ENCODE results near the gene USP25.

USP25 gene

DNA sequence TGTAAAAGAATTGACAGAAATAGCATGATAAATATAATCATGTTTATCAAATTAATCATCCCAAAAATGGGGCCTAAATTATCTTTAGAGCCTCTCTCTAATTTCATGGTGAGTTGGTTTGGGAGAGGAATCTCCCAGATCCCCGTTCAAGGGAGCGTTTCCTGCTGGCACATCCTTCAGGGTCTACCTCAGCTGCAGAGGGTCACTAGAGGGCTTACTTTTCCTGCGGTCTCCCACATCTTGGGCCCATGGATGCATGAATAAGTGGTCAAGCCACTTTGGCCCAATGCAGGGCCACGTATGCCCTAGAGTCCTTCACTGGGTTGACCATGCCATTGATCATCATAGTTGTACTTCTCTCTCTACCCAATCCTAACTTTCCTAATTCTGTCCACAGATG is 164.1 kb downstream of the USP25 start:
- no peak for DNase-seq (ENCODE audit: extremely low spot score)
- ChIA-PET POLR2A (no interaction called here), CTCF (no interaction called here)
- TF ChIP-seq, protein P1, sequence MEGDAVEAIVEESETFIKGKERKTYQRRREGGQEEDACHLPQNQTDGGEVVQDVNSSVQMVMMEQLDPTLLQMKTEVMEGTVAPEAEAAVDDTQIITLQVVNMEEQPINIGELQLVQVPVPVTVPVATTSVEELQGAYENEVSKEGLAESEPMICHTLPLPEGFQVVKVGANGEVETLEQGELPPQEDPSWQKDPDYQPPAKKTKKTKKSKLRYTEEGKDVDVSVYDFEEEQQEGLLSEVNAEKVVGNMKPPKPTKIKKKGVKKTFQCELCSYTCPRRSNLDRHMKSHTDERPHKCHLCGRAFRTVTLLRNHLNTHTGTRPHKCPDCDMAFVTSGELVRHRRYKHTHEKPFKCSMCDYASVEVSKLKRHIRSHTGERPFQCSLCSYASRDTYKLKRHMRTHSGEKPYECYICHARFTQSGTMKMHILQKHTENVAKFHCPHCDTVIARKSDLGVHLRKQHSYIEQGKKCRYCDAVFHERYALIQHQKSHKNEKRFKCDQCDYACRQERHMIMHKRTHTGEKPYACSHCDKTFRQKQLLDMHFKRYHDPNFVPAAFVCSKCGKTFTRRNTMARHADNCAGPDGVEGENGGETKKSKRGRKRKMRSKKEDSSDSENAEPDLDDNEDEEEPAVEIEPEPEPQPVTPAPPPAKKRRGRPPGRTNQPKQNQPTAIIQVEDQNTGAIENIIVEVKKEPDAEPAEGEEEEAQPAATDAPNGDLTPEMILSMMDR (IDR thresholded peaks at IDR 0.05; ENCODE audit: control extremely low read depth, extremely low read depth, low read depth, missing control alignments), result no peak

DNA sequence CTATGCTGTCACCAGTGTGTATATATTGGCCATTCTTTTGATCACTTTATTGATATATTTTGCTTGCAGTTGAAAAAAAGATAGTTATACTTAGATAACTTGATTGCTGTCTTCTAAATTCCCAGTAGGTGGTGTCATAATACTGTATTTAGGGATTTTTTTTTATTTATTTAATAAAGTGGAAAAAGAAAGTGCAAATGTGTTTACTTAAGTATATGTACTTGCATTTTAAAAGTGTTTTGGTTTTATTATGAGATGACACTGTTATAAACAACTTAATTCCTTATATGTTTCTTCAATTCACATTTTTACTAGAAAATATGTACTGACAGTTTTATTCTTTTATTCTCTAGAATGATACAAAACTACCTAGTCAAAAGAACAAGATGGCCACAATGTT is 164.8 kb downstream of the USP25 start:
- POLR2A ChIA-PET, result no interaction called here
- TF ChIP-seq, protein P1 (IDR thresholded peaks at IDR 0.05; ENCODE audit: control extremely low read depth, extremely low read depth, low read depth, missing control alignments), result no peak
- DNase-seq (ENCODE audit: extremely low spot score), result no peak
- CTCF ChIA-PET, result no interaction called here

DNA sequence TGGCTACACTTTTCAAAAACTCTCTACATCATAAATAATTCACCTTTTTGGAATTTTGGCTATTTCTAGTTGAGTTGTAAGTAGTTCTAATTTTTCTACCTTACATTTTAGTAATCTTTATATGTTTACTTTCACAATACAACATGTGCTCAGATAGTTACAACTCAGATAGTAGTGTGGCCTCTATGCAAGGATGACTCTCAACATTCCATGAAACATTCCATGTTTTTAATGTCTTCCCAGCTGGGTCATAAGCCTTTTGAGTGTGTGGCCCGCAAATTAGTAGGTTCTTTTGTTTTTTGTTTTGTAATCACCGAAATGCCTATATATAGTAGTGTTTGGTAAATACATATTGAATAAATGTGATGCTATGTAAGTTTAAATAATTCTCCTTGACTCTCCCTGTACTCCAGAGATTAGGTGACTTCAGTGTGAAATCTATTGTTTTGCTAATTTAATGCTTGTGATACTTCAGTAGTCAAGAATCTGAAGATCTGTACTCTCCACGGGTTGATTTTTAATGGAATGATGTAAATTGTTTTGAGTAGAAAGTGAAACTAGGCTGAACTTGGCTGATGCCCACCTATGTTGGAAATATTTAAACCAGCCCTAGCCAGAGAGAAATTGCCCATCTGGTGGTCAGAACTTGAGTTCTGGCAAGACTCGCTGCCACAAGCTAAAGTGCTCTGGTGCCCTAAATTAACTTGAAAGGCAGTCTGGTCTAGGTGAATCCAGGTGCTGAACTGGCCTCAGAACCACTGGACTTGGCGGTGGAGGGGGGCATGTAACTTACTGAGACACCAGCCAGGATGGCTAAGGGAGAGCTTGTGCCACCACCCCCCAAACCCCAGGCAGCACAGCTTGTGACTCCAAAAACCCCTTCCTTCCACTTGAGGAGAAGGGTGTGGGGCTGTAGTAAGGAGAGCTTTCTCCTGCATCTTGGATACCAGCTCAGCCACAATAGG is 165.6 kb downstream of the USP25 start:
- no peak for DNase-seq (ENCODE audit: extremely low spot score)
- ChIA-PET POLR2A (no interaction called here), CTCF (interaction anchor here (0.9 kb wide), 1 partner anchor 66 kb away, joined by 3 read pairs; no protein-coding TSS in a partner anchor)
- TF ChIP-seq, protein P1 (IDR thresholded peaks at IDR 0.05; ENCODE audit: control extremely low read depth, extremely low read depth, low read depth, missing control alignments), result no peak

DNA sequence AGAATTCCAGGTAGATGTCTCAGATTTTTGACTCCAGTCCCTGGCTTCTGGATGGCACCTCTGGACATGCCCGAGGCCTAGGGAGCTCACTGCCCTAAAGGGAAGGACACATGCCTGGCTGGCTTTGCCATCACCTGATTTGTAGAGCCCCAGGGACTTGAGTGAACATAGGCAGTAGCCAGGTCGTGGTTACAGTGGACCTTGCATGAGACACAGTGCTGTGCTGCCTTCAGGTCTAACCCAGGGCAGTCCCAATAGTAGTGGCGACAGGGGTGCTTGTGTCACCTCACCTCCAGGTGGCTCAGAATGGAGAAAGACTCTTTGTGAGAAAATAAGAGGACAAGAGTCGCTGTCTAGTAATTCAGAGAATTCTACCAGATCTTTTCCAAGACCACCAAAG is 166.7 kb downstream of the USP25 start:
- POLR2A ChIA-PET, result no interaction called here
- no peak for DNase-seq (ENCODE audit: extremely low spot score)
- CTCF ChIA-PET, result interaction anchor here (0.9 kb wide), 1 partner anchor 65 kb away, joined by 3 read pairs; no protein-coding TSS in a partner anchor
- TF ChIP-seq, protein P1 (IDR thresholded peaks at IDR 0.05; ENCODE audit: control extremely low read depth, extremely low read depth, low read depth, missing control alignments), result no peak

DNA sequence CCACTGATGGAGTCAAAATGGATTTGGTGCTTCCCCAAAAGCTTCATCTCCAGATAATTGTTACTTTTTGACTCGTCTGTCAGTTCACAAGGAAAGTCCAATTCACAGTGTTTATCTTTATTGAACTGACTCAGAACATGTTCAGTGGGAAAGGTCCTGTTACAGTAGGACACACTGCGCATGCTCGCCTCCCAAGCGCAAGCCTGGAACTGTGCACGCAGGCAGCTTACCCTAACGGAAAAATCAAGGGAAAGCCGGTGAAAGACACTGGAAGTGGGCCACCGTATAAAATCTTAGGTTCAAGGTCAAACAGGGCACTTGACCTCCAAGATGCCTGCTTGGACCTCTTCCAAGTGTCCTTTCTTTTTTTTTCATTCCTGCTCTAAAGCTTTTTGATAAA is 174.6 kb downstream of the USP25 start:
- ChIA-PET CTCF (no interaction called here), POLR2A (no interaction called here)
- TF ChIP-seq, protein P1 (IDR thresholded peaks at IDR 0.05; ENCODE audit: control extremely low read depth, extremely low read depth, low read depth, missing control alignments), result no peak
- DNase-seq (ENCODE audit: extremely low spot score), result no peak

DNA sequence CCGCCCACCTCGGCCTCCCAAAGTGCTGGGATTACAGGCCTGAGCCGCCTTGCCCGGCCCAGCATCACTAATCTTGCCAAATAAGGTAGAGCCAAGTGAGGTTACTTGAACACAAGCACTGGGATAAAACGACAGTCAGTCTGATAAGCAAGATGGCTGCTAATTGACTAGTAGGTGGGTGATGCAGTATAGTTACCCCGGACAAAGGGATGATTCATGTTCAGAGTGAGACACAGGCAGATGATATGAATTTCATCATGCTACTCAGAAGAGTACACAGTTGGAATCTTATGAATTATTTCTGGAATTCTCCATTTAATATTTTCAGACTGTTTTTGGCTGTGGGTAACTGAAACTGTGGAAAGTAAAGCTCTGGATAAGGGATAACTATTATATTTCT is 178.4 kb downstream of the USP25 start:
- CTCF ChIA-PET, result no interaction called here
- no peak for DNase-seq (ENCODE audit: extremely low spot score)
- POLR2A ChIA-PET, result no interaction called here
- TF ChIP-seq, protein P1 (IDR thresholded peaks at IDR 0.05; ENCODE audit: control extremely low read depth, extremely low read depth, low read depth, missing control alignments), result no peak
